ENCODE measurements around the gene MLIP. TPM values are rescaled to one million over a fixed set of nuclear protein-coding genes. Genes with fewer than 3 reads are reported as not detected.

Gene MLIP
- total RNA-seq, 6 experiments from 2014 or later = not detected

DNA sequence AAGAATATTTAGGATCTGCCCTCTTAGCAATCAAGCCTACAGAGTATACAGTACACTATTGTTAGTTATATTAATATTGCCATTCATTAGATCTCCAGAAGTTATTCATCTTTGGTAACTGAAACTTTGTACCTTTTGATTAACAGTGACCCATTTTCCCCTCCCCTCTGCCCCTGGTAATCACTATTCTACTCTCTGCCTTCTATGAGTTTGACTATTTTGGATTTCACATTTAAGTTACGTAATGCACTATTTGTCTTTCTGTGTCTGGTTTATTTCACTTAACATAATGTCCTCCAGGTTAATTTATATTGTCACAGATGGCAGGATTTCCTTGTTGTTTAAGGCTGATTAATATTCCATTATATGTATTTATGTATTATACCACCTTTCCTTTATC is 111.0 kb downstream of the MLIP start:
- H3K27ac Mint-ChIP-seq = no peak overlapping the region
- H3K27me3 Mint-ChIP-seq (ENCODE audit: insufficient read depth) = no peaks in the 10 kb centered on the region; the same call in 1 of the 2 replicates
- TF ChIP-seq, protein P1, sequence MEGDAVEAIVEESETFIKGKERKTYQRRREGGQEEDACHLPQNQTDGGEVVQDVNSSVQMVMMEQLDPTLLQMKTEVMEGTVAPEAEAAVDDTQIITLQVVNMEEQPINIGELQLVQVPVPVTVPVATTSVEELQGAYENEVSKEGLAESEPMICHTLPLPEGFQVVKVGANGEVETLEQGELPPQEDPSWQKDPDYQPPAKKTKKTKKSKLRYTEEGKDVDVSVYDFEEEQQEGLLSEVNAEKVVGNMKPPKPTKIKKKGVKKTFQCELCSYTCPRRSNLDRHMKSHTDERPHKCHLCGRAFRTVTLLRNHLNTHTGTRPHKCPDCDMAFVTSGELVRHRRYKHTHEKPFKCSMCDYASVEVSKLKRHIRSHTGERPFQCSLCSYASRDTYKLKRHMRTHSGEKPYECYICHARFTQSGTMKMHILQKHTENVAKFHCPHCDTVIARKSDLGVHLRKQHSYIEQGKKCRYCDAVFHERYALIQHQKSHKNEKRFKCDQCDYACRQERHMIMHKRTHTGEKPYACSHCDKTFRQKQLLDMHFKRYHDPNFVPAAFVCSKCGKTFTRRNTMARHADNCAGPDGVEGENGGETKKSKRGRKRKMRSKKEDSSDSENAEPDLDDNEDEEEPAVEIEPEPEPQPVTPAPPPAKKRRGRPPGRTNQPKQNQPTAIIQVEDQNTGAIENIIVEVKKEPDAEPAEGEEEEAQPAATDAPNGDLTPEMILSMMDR (IDR thresholded peaks at IDR 0.05) = no peak
- no peak for DNase-seq
- no peaks in the 10 kb centered on the region for H3K36me3 Mint-ChIP-seq (ENCODE audit: low read depth)
- H3K4me3 Mint-ChIP-seq = no peak overlapping the region
- H3K4me1 Mint-ChIP-seq (ENCODE audit: low read depth) = no peaks in the 10 kb centered on the region
- H3K9me3 Mint-ChIP-seq = no peaks in the 10 kb centered on the region; the same call in 1 of the 2 replicates

DNA sequence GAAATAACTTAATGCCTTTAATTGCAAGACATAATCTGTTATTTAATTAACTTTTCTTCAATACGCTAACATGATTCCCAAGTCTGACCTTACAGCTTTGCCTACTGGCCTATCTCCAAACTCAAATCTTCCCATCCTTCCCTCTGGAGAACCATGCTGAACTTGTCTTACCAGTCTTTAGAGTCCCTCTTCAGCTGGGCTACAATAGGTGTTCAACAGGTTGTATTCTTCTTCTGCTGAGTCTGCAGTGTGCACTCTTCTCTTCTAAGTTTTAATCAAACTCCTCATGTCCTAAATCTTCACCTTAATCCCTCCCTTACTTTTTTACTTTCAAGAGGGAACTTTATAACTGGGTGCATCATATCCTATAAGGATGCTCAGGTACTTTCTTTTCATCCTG is 121.5 kb downstream of the MLIP start:
- Mint-ChIP-seq H3K36me3 (ENCODE audit: low read depth) (no peaks in the 10 kb centered on the region), H3K27ac (no peak overlapping the region), H3K27me3 (ENCODE audit: insufficient read depth) (no peaks in the 10 kb centered on the region; the same call in 1 of the 2 replicates), H3K4me1 (ENCODE audit: low read depth) (peaks cover 6% of the 10 kb centered on the region; the same call in 1 of the 2 replicates), H3K4me3 (no peak overlapping the region), H3K9me3 (no peaks in the 10 kb centered on the region)
- TF ChIP-seq, protein P1 (IDR thresholded peaks at IDR 0.05) = no peak
- DNase-seq = no peak

DNA sequence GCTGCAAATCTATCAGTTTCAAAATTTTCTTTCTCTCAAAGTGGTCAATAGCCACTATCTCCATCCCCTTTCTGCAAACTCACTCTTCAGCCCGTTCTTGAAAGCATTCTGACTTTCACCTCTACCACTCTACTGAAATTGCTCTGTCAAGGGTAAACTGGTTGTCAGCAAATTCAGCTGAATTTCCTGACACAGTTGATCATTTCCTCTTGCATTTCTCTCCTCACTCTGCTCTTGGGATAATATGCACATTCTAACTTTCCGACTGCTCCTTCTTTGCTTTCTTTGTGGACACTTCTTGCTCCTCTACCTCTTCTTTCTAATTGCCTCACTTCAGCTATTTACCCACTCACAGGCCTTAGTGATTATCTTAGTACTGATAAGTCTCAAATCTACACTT is 123.3 kb downstream of the MLIP start:
- Mint-ChIP-seq H3K4me1 (ENCODE audit: low read depth) (peaks cover 17% of the 10 kb centered on the region), H3K9me3 (no peaks in the 10 kb centered on the region), H3K27ac (no peak overlapping the region), H3K4me3 (no peak overlapping the region), H3K36me3 (ENCODE audit: low read depth) (no peaks in the 10 kb centered on the region), H3K27me3 (ENCODE audit: insufficient read depth) (no peaks in the 10 kb centered on the region)
- TF ChIP-seq, protein P1 (IDR thresholded peaks at IDR 0.05) = no peak
- DNase-seq = no peak

DNA sequence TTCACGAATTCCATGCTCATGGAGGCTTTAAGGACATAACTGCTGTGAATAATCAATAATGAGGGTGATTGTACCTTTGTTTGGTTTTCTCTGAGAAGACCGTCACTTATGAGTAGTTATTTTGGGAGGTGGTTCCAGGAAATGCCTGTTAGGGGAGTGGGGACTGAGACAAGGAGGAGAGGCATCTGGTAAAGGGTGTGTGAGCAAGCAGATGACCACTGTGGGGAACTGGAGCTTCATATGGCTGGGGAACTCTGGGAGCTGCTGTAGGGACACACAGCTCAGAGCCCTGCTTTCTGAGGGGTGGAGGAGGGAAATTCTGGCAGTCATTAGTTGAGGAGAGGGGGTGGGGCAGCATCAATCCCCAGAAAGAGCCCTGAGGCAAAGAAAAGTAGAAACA is 125.7 kb downstream of the MLIP start:
- H3K27ac Mint-ChIP-seq = no peak overlapping the region
- no peak for DNase-seq
- H3K4me3 Mint-ChIP-seq = no peak overlapping the region
- H3K9me3 Mint-ChIP-seq = no peaks in the 10 kb centered on the region
- no peaks in the 10 kb centered on the region for H3K27me3 Mint-ChIP-seq (ENCODE audit: insufficient read depth)
- TF ChIP-seq, protein P1 (IDR thresholded peaks at IDR 0.05) = no peak
- H3K36me3 Mint-ChIP-seq (ENCODE audit: low read depth) = no peaks in the 10 kb centered on the region
- H3K4me1 Mint-ChIP-seq (ENCODE audit: low read depth) = peaks cover 17% of the 10 kb centered on the region

DNA sequence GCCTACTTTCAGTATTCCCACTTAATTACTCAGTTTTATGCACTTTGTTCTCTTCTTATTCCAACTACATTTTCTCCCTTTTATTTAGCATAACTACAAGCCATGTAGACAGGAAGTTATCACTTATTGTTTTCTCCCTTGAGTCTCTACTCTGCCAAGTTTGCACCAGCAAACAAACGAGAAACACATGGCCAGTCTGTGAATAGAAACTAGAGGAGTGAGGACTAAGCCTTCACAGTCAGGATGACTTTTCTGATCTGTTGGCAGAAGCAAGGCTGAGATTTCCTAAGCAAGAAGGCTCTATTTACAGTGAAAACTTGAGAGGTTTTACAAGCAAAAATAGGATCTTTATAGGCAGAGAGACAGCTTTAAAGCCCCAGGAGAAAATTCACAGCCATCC is 127.2 kb downstream of the MLIP start:
- Mint-ChIP-seq H3K4me1 (ENCODE audit: low read depth) (peaks cover 24% of the 10 kb centered on the region), H3K27me3 (ENCODE audit: insufficient read depth) (no peaks in the 10 kb centered on the region), H3K4me3 (no peak overlapping the region), H3K27ac (no peak overlapping the region), H3K36me3 (ENCODE audit: low read depth) (no peaks in the 10 kb centered on the region), H3K9me3 (no peaks in the 10 kb centered on the region)
- TF ChIP-seq, protein P1 (IDR thresholded peaks at IDR 0.05) = no peak
- peak; percentile 13 for DNase-seq

DNA sequence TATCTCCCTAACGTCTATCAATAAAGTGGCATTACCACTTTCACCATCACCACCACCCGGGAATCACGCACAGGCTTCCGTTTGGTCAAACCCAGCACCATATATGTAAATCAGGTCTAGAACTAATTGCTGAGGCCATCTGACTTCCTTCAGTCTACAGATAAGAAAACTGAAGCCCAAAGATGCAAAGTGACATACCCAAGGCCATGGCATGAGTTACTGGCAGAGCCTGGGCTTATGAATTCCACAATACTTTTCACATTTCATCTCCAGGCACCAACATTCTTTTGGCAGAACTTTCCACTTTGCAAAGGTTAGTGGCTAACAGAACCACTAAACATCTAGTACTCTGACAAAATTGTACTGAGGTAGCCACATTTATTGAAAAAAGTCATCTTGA is 132.5 kb downstream of the MLIP start:
- Mint-ChIP-seq H3K9me3 (no peaks in the 10 kb centered on the region), H3K36me3 (ENCODE audit: low read depth) (no peaks in the 10 kb centered on the region)

More for the DNA sequence above, 132.5 kb downstream of the MLIP start:
- TF ChIP-seq, protein P1 (IDR thresholded peaks at IDR 0.05) = no peak
- DNase-seq = no peak
- peaks cover 11% of the 10 kb centered on the region for H3K4me1 Mint-ChIP-seq (ENCODE audit: low read depth)
- H3K27ac Mint-ChIP-seq = no peak overlapping the region
- no peaks in the 10 kb centered on the region for H3K27me3 Mint-ChIP-seq (ENCODE audit: insufficient read depth)
- H3K4me3 Mint-ChIP-seq = no peak overlapping the region
